ENCODE data around the gene TMC1. TPM values are rescaled to one million over a fixed set of nuclear protein-coding genes. Genes with fewer than 3 reads are reported as not detected.

TMC1 gene
- total RNA-seq, 1 donor from 2014 or later, result not detected

DNA sequence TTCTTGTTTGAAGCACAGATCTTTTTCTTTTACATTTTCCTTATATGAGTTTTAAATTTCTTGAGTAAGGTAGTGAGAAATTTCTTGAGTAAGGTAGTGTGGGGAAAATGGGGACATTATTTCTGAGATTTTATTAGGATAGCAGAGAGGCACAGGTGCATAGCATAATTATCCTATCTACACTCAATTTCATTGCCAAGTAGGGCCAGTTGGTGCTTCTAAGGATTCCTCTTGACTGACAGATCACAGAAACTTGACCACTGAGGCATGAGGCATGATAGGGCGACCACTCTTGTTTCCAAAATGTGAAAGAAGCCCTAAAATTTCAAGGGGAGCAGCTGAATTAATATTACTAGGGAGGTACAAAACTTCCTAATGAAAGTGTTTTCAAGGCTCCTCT is 31.4 kb upstream of the TMC1 start:
- DNase-seq, result no peak
- no peaks in the 10 kb centered on the region for H3K27me3 ChIP-seq
- ATAC-seq, result no peak
- H3K36me3 ChIP-seq, result no peaks in the 10 kb centered on the region
- no peak overlapping the region for H3K4me3 ChIP-seq
- TF ChIP-seq, protein P1, sequence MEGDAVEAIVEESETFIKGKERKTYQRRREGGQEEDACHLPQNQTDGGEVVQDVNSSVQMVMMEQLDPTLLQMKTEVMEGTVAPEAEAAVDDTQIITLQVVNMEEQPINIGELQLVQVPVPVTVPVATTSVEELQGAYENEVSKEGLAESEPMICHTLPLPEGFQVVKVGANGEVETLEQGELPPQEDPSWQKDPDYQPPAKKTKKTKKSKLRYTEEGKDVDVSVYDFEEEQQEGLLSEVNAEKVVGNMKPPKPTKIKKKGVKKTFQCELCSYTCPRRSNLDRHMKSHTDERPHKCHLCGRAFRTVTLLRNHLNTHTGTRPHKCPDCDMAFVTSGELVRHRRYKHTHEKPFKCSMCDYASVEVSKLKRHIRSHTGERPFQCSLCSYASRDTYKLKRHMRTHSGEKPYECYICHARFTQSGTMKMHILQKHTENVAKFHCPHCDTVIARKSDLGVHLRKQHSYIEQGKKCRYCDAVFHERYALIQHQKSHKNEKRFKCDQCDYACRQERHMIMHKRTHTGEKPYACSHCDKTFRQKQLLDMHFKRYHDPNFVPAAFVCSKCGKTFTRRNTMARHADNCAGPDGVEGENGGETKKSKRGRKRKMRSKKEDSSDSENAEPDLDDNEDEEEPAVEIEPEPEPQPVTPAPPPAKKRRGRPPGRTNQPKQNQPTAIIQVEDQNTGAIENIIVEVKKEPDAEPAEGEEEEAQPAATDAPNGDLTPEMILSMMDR (IDR thresholded peaks at IDR 0.05), result no peak
- no peak overlapping the region for H3K27ac ChIP-seq
- intact Hi-C loops (cut with DNase I), result no loop called here
- no peaks in the 10 kb centered on the region for H3K4me1 ChIP-seq
- H3K9me3 ChIP-seq, result no peaks in the 10 kb centered on the region

DNA sequence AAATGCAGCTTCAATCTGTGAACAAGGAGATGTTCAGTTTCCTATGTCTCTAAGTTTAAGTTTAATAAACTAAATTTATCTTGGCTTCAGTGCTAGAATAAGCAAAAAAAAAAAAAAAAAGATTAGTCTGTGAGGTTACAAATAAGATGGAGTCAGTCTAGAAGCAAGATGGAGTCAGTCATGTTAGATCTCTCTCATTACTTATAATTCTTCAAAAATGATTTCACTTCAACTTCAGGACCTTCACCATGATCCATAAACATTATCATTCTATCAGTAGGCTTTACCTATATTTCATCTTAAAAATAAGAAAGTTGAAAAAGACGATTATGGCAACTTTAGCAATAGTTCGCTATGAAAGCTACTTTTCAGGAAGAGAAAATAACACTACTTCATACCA is 30.2 kb upstream of the TMC1 start:
- no peak for ATAC-seq
- H3K4me3 ChIP-seq, result no peak overlapping the region
- H3K27ac ChIP-seq, result no peak overlapping the region
- intact Hi-C loops (cut with DNase I), result no loop called here
- TF ChIP-seq, protein P1 (IDR thresholded peaks at IDR 0.05), result no peak
- no peak for DNase-seq
- no peaks in the 10 kb centered on the region for H3K27me3 ChIP-seq
- no peaks in the 10 kb centered on the region for H3K9me3 ChIP-seq
- H3K4me1 ChIP-seq, result no peaks in the 10 kb centered on the region
- H3K36me3 ChIP-seq, result no peaks in the 10 kb centered on the region

DNA sequence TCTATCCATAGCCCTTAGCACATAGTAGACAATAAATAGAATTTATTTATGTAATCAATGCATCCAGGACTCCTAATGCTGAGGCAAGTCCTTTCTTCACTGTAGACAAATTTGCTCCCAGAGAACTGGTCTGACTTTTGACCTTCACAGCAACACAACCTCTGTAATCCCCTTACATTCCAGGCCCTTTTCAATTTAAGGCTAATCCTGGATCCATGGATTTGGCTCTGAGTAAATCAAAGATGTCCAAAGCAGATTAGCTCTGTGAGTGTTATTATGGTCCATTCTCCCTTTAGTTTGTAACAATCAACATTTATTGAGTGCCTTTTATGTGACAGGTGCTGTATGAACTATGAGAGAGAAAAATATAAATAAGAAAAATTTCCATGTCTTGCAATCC is 27.4 kb upstream of the TMC1 start:
- Histone ChIP-seq H3K36me3 (no peaks in the 10 kb centered on the region), H3K9me3 (no peaks in the 10 kb centered on the region), H3K4me1 (no peaks in the 10 kb centered on the region), H3K4me3 (no peak overlapping the region), H3K27me3 (no peaks in the 10 kb centered on the region), H3K27ac (no peak overlapping the region)
- no peak for DNase-seq
- intact Hi-C loops (cut with DNase I), result no loop called here
- ATAC-seq, result no peak
- TF ChIP-seq, protein P1 (IDR thresholded peaks at IDR 0.05), result no peak

DNA sequence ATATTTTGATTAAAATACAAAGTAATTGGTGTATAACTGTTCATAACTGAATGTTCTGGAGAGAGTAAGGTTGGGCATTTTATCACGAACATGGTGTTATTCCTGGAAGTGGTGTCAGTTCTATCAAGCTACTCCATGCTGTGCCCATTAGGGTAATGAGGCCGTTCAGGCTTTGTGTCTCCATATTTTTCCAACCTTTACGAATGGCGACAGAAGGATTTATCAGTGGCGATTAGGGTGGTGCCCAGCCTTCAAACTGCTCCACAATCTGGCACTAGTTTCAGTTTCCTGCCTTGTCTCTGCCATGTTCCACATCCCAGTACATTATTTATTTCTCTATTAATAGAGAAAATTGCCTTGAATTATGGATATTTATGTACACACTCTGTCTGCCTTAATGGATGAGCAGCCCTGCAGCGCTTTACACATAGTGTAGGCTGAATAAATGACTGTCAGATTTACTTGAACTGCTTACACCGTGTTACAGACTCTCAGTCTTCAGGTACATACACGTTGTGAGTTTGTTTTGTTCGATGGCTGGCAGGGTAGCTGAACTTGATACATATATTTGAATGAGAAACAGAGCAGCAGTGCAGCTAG is 23.9 kb upstream of the TMC1 start:
- Histone ChIP-seq H3K36me3 (no peaks in the 10 kb centered on the region), H3K4me1 (no peaks in the 10 kb centered on the region), H3K27ac (no peak overlapping the region), H3K27me3 (no peaks in the 10 kb centered on the region), H3K4me3 (no peak overlapping the region), H3K9me3 (no peaks in the 10 kb centered on the region)
- ATAC-seq (no peak), DNase-seq (no peak)
- TF ChIP-seq, protein P1 (IDR thresholded peaks at IDR 0.05), result no peak
- intact Hi-C loops (cut with DNase I), result no loop called here

DNA sequence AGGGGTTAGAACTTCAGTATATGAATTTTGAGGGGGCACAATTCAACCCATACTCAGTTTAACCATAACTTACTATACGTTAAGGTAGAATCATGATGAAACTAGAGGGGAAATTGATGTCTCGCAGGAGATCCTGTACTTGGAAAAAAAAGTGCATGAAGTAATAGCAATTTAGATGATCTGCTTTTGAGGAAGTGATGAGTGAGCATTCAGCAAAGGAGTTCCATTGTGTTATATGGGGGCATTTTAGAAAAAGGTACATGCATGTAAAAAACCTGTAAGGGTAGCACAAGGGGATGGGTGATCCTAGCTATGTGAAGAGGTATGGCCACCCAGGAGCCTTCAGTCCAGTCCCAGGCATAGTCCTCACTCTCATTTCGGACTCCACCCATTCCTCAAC is 14.8 kb upstream of the TMC1 start:
- Histone ChIP-seq H3K4me1 (no peaks in the 10 kb centered on the region), H3K27me3 (no peaks in the 10 kb centered on the region), H3K4me3 (no peak overlapping the region), H3K36me3 (no peaks in the 10 kb centered on the region), H3K27ac (no peak overlapping the region), H3K9me3 (no peaks in the 10 kb centered on the region)
- TF ChIP-seq, protein P1 (IDR thresholded peaks at IDR 0.05), result no peak
- DNase-seq, result no peak
- intact Hi-C loops (cut with DNase I), result no loop called here
- ATAC-seq, result no peak

DNA sequence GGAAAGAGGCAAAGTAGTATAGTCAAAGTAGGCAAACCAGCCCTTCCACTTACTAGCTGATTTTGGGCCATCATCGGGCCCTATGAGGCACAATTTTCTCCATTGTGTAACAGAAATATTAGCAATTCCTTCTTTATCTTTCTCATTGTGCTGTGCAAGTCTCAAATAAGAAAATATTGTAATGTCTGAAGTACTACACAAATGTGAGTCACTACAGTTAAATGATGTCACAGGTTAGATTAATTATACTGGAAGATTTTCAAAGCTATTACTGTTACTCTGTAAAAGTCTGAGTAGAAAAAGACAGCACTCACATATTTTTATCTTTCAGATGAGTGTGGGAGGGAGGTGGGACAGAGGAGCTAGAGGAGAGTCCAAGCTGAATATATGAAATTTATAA is 12.4 kb upstream of the TMC1 start:
- no peak overlapping the region for H3K27ac ChIP-seq
- no peak for DNase-seq
- intact Hi-C loops (cut with DNase I), result no loop called here
- ATAC-seq, result no peak
- H3K27me3 ChIP-seq, result no peaks in the 10 kb centered on the region
- no peak overlapping the region for H3K4me3 ChIP-seq
- H3K36me3 ChIP-seq, result no peaks in the 10 kb centered on the region
- no peaks in the 10 kb centered on the region for H3K9me3 ChIP-seq
- H3K4me1 ChIP-seq, result no peaks in the 10 kb centered on the region
- TF ChIP-seq, protein P1 (IDR thresholded peaks at IDR 0.05), result no peak
